GM12878 (cell line): ENCODE data around the gene PDK1. TPM values are rescaled to one million over a fixed set of nuclear protein-coding genes. Genes with fewer than 3 reads are reported as not detected.

Experiments used
- ATAC-seq: fragments of 200-7000 bp; cut with Tn5 transposase; 3 replicates; pipeline ENCODE4 v1.9.1; 2020; ENCODE audit warnings: mild to moderate bottlenecking, moderate library complexity
- BruUV-seq: library from RNA; stranded (reverse); fragments of 400-500 nt; replicated peaks from 2 replicates; lab custom pipeline; 2021; lab: Mats Ljungman, UMichigan
- CTCF ChIA-PET: fragments of 300-600 bp; sonication (Branson Sonifier 250); formaldehyde crosslinking; extraction: SDS; loops from one replicate; lab custom pipeline; 2021; ENCODE audit warnings: inconsistent platforms; lab: Yijun Ruan, JAX
- POLR2A ChIA-PET: fragments of 350-600 bp; formaldehyde crosslinking; extraction: SDS; loops from one replicate; lab custom pipeline; 2021; ENCODE audit warnings: inconsistent platforms; lab: Charles Lee
- RAD21 ChIA-PET: fragments of 300-600 bp; sonication (Branson Sonifier 250); formaldehyde crosslinking; loops from one replicate; lab custom pipeline; 2023; ENCODE audit warnings: antibody characterized with exemption; ENCODE audit not compliant: unreplicated experiment; lab: Charles Lee
- SMC1A ChIA-PET: fragments of 300-600 bp; sonication (Branson Sonifier 250); formaldehyde crosslinking; loops from one replicate; lab custom pipeline; 2023; ENCODE audit not compliant: unreplicated experiment, uncharacterized antibody; lab: Charles Lee
- DNase-seq: peaks from one replicate; pipeline ENCODE4 v3.0.0-alpha.2; 2011; ENCODE audit warnings: low read depth, low spot score
- FAIRE-seq: peaks from 3 replicates; lab custom pipeline; 2011; peaks lifted over from hg19 to GRCh38; lab: Jason Lieb, UNC
- H2AFZ ChIP-seq: 2 replicates; pipeline ENCODE4 v1.6.0; 2011; ENCODE audit warnings: low read depth, low read length, control low read depth; ENCODE audit not compliant: control insufficient read depth
- H3K27ac ChIP-seq: 2 replicates; pipeline ENCODE4 v1.5.1; 2011; ENCODE audit warnings: control low read depth; ENCODE audit not compliant: control insufficient read depth, insufficient read depth
- H3K27me3 ChIP-seq, 2 experiments: replicated peaks in 1 of 2; 2 replicates each; pipeline versions ENCODE4 v1.6.0 to v1.6.1; 2011; ENCODE audit warnings: low read length in 1 of 2; ENCODE audit not compliant: control insufficient read depth in 2 of 2, insufficient read depth in 2 of 2
- H3K36me3 ChIP-seq, 2 experiments: 2 replicates each; pipeline ENCODE4 v1.5.1; 2011; ENCODE audit warnings: low read length in 1 of 2; ENCODE audit not compliant: control insufficient read depth in 2 of 2, insufficient read depth in 2 of 2
- H3K4me1 ChIP-seq: 2 replicates; pipeline ENCODE4 v1.6.1; 2011; ENCODE audit warnings: mild to moderate bottlenecking, low read length, moderate library complexity, mixed read lengths; ENCODE audit not compliant: control insufficient read depth, insufficient read depth
- H3K4me2 ChIP-seq: 2 replicates; pipeline ENCODE4 v1.6.0; 2011; ENCODE audit warnings: control low read depth; ENCODE audit not compliant: control insufficient read depth, insufficient read depth
- H3K4me3 ChIP-seq: fragments of 200-600 bp; sonication (generic); 2 replicates; pipeline ENCODE4 v1.5.1; 2016
- H3K79me2 ChIP-seq: 2 replicates; pipeline ENCODE4 v1.6.0; 2011; ENCODE audit warnings: low read length; ENCODE audit not compliant: control insufficient read depth, insufficient read depth
- H3K9ac ChIP-seq: 2 replicates; pipeline ENCODE4 v1.8.0; 2011; ENCODE audit warnings: low read length, control low read depth, mixed read lengths; ENCODE audit not compliant: control insufficient read depth, insufficient read depth
- H3K9me3 ChIP-seq: replicated peaks from 3 replicates; pipeline ENCODE4 v1.5.1; 2011; ENCODE audit warnings: mild to moderate bottlenecking, low read length; ENCODE audit not compliant: control insufficient read depth, insufficient read depth
- H4K20me1 ChIP-seq: 2 replicates; pipeline ENCODE4 v1.6.0; 2011; ENCODE audit not compliant: control insufficient read depth, insufficient read depth
- BMI1 ChIP-seq: fragments of 450-650 bp; IDR thresholded peaks from 2 replicates; pipeline ENCODE4 v1.6.1; 2016; ENCODE audit warnings: mild to moderate bottlenecking, moderate library complexity, borderline replicate concordance
- CBX3 ChIP-seq: fragments of 200-600 bp; sonication (generic); IDR thresholded peaks from 2 replicates; pipeline ENCODE4 v1.6.1; 2016; ENCODE audit warnings: low read depth, borderline replicate concordance
- JUNB ChIP-seq: IDR thresholded peaks from 2 replicates; pipeline ENCODE4 v1.6.1; 2016; ENCODE audit warnings: antibody characterized with exemption, mild to moderate bottlenecking
- MXI1 ChIP-seq: fragments of 150-350 bp; IDR thresholded peaks from 2 replicates; pipeline ENCODE4 v1.6.1; 2011; ENCODE audit warnings: low read depth, mild to moderate bottlenecking, inconsistent platforms, low read length, improper control_type of control experiment
- NFXL1 ChIP-seq: fragments of 450-650 bp; IDR thresholded peaks from 2 replicates; pipeline ENCODE4 v1.6.1; 2017; ENCODE audit warnings: antibody characterized with exemption, mild to moderate bottlenecking, borderline replicate concordance
- PAX8 ChIP-seq: fragments of 450-650 bp; IDR thresholded peaks from 2 replicates; pipeline ENCODE4 v1.6.1; 2017; ENCODE audit warnings: mild to moderate bottlenecking, moderate library complexity
- RFX5 ChIP-seq: IDR thresholded peaks from 2 replicates; pipeline ENCODE4 v1.6.1; 2011; ENCODE audit warnings: low read depth, low read length, improper control_type of control experiment
- SIX5 ChIP-seq: IDR thresholded peaks from 2 replicates; pipeline ENCODE4 v1.6.1; 2011; ENCODE audit warnings: mild to moderate bottlenecking, low read depth, low read length, moderate library complexity; ENCODE audit not compliant: severe bottlenecking
- SMAD1 ChIP-seq: fragments of 450-650 bp; IDR thresholded peaks from 2 replicates; pipeline ENCODE4 v1.6.1; 2018; ENCODE audit warnings: mild to moderate bottlenecking, low read depth; ENCODE audit not compliant: partially characterized antibody
- STAT1 ChIP-seq: fragments of 450-650 bp; conservative IDR thresholded peaks from 2 replicates; pipeline ENCODE4 v1.6.1; 2014; ENCODE audit warnings: antibody characterized with exemption, mild to moderate bottlenecking
- YY1 ChIP-seq: IDR thresholded peaks from 2 replicates; pipeline ENCODE4 v1.6.1; 2011; ENCODE audit warnings: low read depth, mild to moderate bottlenecking, low read length
- ZNF217 ChIP-seq: fragments of 450-650 bp; IDR thresholded peaks from 2 replicates; pipeline ENCODE4 v1.6.1; 2017; ENCODE audit warnings: antibody characterized with exemption, mild to moderate bottlenecking
- ZNF274 ChIP-seq: IDR thresholded peaks from one replicate; pipeline ENCODE4 v1.8.0; 2011; ENCODE audit not compliant: insufficient read length, insufficient read depth
- ZNF384 ChIP-seq: IDR thresholded peaks from 2 replicates; pipeline ENCODE4 v1.6.1; 2012; ENCODE audit warnings: low read depth, mild to moderate bottlenecking, low read length, improper control_type of control experiment, borderline replicate concordance
- WGBS: methylation state at CpG from one replicate; pipeline ENCODE4 v1.1.6; 2016; ENCODE audit warnings: low lambda C conversion rate; ENCODE audit not compliant: insufficient replicate concordance, insufficient coverage; ENCODE audit errors: missing lambda C conversion rate; 5-methylcytosine and 5-hydroxymethylcytosine counted together
- in situ Hi-C: fragments of 300-500 bp; cut with MboI; formaldehyde crosslinking; loops from 9 replicates; pipeline ENCODE4 v1.14.3; 2018; ENCODE audit warnings: mixed read lengths
- intact Hi-C: fragments of 100-400 bp; cut with micrococcal nuclease; formaldehyde crosslinking; loops from one replicate; pipeline ENCODE4 v1.14.2; 2022; ENCODE audit not compliant: unreplicated experiment
- polyA plus RNA-seq, 11 experiments: library from polyadenylated mRNA; depleted of rRNA in 4 of 11; unstranded in 6 of 11; stranded (reverse) in 5 of 11; fragments of >200 nt; fragmentation: Nextera tagmentation in 4 of 11; fragmentation: Illumina TruSeq in 1 of 11; extraction: Ambion mirVana in 4 of 11; extraction: Trizol in 1 of 11; gene quantifications; 1 replicate in 1 of 11; 2 replicates in 10 of 11; pipeline versions ENCODE4 v1.2.1 to v1.2.3, GENCODE V29; 2011 to 2016; ENCODE audit warnings: inconsistent platforms in 2 of 11, missing spikeins in 2 of 11, low read depth in 1 of 11
- total RNA-seq, 4 experiments: library from RNA; depleted of rRNA in 3 of 4; stranded (reverse); fragments of >200 nt in 3 of 4; fragmentation: Illumina TruSeq in 1 of 4; extraction: Trizol in 1 of 4; gene quantifications; 2 replicates each; pipeline versions ENCODE4 v1.2.1 to v1.2.3, GENCODE V29; 2013 to 2021
- TF ChIP-seq, protein P1 (sequence below): fragments of 450-650 bp; IDR thresholded peaks from 2 replicates; pipeline ENCODE4 v1.6.1; 2017; ENCODE audit warnings: mild to moderate bottlenecking, moderate library complexity
- TF ChIP-seq, protein P2 (sequence below): fragments of 450-650 bp; formaldehyde crosslinking; IDR thresholded peaks from 2 replicates; pipeline ENCODE4 v1.4.0; 2020; ENCODE audit warnings: mild to moderate bottlenecking, moderate library complexity

PDK1 gene
- total and polyA plus RNA-seq, 10 of the 15 experiments (the other 5 are each of a cell fraction or from before 2014, with no cell fraction given), result 5.3 to 128 (median 17.1) TPM

- no TSS peak for BruUV-seq
- intact Hi-C loops, result no loop called here
- ChIA-PET SMC1A (interaction anchor here (0.8 to 1.9 kb wide), 4 partner anchors 9 to 19 kb away, joined by 3 to 7 read pairs (median 4); no protein-coding TSS in a partner anchor), RAD21 (no interaction called here), POLR2A (interaction anchor here (1.5 kb wide), 1 partner anchor 9 kb away, joined by 4 read pairs; no protein-coding TSS in a partner anchor), CTCF (interaction anchor here (0.6 to 0.8 kb wide), 2 partner anchors 31 to 113 kb away, joined by 3 read pairs; no protein-coding TSS in a partner anchor)
- in situ Hi-C loops, result loop anchor here (25.0 kb wide), 1 partner anchor 1625 kb away; the partner anchor contains the start of gene GORASP2
- Histone ChIP-seq H3K36me3 (peaks cover 2 to 39% of the 10 kb centered on the region in 2 experiments), H3K9me3 (no peaks in the 10 kb centered on the region), H3K79me2 (peaks cover 45% of the 10 kb centered on the region), H3K4me2 (no peak overlapping the region), H3K9ac (no peak overlapping the region), H3K27ac (no peak overlapping the region), H3K27me3 (no peaks in the 10 kb centered on the region), H3K4me1 (no peaks in the 10 kb centered on the region; the same call in 1 of the 2 replicates), H3K4me3 (no peak overlapping the region), H2AFZ (no peak overlapping the region), H4K20me1 (peaks cover 4% of the 10 kb centered on the region; the same call in 1 of the 2 replicates)
- ATAC-seq (no peak), DNase-seq (no peak), FAIRE-seq (no peak)
- no peak for TF ChIP-seq ZNF217
- TF ChIP-seq SMAD1, result no peak
- TF ChIP-seq ZNF274, result no peak
- no peak for TF ChIP-seq PAX8
- TF ChIP-seq ZNF384, result no peak
- TF ChIP-seq JUNB, result no peak
- TF ChIP-seq, protein P1, sequence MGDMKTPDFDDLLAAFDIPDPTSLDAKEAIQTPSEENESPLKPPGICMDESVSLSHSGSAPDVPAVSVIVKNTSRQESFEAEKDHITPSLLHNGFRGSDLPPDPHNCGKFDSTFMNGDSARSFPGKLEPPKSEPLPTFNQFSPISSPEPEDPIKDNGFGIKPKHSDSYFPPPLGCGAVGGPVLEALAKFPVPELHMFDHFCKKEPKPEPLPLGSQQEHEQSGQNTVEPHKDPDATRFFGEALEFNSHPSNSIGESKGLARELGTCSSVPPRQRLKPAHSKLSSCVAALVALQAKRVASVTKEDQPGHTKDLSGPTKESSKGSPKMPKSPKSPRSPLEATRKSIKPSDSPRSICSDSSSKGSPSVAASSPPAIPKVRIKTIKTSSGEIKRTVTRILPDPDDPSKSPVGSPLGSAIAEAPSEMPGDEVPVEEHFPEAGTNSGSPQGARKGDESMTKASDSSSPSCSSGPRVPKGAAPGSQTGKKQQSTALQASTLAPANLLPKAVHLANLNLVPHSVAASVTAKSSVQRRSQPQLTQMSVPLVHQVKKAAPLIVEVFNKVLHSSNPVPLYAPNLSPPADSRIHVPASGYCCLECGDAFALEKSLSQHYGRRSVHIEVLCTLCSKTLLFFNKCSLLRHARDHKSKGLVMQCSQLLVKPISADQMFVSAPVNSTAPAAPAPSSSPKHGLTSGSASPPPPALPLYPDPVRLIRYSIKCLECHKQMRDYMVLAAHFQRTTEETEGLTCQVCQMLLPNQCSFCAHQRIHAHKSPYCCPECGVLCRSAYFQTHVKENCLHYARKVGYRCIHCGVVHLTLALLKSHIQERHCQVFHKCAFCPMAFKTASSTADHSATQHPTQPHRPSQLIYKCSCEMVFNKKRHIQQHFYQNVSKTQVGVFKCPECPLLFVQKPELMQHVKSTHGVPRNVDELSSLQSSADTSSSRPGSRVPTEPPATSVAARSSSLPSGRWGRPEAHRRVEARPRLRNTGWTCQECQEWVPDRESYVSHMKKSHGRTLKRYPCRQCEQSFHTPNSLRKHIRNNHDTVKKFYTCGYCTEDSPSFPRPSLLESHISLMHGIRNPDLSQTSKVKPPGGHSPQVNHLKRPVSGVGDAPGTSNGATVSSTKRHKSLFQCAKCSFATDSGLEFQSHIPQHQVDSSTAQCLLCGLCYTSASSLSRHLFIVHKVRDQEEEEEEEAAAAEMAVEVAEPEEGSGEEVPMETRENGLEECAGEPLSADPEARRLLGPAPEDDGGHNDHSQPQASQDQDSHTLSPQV, result no peak
- no peak for TF ChIP-seq YY1
- TF ChIP-seq SIX5, result no peak
- no peak for TF ChIP-seq BMI1
- no peak for TF ChIP-seq STAT1
- no peak for TF ChIP-seq CBX3
- TF ChIP-seq, protein P2, sequence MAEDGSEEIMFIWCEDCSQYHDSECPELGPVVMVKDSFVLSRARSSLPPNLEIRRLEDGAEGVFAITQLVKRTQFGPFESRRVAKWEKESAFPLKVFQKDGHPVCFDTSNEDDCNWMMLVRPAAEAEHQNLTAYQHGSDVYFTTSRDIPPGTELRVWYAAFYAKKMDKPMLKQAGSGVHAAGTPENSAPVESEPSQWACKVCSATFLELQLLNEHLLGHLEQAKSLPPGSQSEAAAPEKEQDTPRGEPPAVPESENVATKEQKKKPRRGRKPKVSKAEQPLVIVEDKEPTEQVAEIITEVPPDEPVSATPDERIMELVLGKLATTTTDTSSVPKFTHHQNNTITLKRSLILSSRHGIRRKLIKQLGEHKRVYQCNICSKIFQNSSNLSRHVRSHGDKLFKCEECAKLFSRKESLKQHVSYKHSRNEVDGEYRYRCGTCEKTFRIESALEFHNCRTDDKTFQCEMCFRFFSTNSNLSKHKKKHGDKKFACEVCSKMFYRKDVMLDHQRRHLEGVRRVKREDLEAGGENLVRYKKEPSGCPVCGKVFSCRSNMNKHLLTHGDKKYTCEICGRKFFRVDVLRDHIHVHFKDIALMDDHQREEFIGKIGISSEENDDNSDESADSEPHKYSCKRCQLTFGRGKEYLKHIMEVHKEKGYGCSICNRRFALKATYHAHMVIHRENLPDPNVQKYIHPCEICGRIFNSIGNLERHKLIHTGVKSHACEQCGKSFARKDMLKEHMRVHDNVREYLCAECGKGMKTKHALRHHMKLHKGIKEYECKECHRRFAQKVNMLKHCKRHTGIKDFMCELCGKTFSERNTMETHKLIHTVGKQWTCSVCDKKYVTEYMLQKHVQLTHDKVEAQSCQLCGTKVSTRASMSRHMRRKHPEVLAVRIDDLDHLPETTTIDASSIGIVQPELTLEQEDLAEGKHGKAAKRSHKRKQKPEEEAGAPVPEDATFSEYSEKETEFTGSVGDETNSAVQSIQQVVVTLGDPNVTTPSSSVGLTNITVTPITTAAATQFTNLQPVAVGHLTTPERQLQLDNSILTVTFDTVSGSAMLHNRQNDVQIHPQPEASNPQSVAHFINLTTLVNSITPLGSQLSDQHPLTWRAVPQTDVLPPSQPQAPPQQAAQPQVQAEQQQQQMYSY, result no peak
- TF ChIP-seq NFXL1, result no peak
- TF ChIP-seq MXI1, result no peak
- TF ChIP-seq RFX5, result no peak
- 100% methylated on average over 1 of the region's 1 CpG for WGBS
These were observed 6.4 kb downstream of the PDK1 start for GRCh38 chr2:172562298-172562697.
